Limb (tissue), 2 donors: ENCODE data around the gene SLC66A3.

ENCODE experiments used
- DNase-seq, 2 donors: peaks; one replicate each; pipeline ENCODE4 v3.0.0-alpha.2; 2016; ENCODE audit errors: extremely low spot score in 2 of 2

Gene SLC66A3

GRCh38 chr2:11213975-11214374, 58.7 kb downstream of the SLC66A3 start:
- DNase-seq: no peak

DNA sequence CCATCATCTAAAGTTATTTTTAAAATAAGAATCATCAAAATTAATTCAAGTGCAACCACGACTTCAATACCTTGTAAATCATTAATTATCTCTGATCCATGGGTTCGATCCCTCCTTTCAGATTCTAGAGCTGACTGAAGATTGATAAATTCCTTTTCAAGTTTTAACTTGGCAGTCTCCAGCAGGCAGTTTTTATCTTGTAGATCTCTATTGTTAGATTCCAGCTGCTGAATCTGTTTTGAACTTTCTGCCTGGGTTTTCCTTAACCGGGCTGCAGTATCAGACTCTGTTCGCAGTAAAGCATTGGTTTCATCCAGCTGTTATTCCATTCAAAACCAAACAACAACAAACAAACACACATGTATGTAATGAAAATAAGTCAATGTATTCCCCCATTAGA, 59.5 kb downstream of the SLC66A3 start:
- DNase-seq: no peak

DNA sequence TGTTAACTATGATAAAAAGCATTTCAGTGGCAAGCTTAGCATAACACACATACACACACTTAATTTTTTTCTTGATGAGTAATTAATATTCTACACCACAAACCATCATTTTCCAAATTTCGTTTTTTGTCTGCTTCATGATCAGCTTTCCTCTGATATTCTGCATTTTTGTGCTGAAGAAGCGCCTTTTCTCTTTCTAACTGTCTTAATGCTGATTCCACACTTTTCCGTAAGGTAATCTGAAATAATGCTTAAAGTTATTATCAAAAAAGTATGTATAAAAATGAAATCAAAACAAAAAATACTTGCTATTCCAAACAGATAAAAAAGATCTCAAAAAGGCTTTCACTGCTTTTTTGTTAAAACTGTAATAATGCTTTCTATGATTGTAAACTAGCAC, 60.1 kb downstream of the SLC66A3 start:
- no peak for DNase-seq

GRCh38 chr2:11220445-11220844, 65.2 kb downstream of the SLC66A3 start:
- no peak for DNase-seq

GRCh38 chr2:11222845-11223244, 67.6 kb downstream of the SLC66A3 start:
- DNase-seq: no peak

DNA sequence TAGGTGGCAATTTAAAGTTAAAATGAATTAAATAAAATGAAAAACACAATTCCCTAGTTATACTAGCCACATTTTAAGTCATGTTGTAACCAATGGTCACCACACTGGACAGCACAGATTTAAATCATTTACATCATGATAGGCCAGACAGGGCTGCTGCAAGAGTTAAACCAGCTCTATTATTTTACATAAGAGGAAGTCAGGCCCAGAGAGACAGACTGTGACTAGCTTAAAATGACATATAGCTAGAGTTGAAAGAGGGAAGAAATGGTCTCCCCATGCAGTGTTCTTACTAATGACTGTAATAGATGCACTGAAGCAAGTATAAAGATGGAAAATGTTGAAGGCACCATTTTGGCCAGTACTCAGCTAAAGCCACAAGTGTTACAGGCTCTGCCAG, 69.6 kb downstream of the SLC66A3 start:
- DNase-seq: no peak

DNA sequence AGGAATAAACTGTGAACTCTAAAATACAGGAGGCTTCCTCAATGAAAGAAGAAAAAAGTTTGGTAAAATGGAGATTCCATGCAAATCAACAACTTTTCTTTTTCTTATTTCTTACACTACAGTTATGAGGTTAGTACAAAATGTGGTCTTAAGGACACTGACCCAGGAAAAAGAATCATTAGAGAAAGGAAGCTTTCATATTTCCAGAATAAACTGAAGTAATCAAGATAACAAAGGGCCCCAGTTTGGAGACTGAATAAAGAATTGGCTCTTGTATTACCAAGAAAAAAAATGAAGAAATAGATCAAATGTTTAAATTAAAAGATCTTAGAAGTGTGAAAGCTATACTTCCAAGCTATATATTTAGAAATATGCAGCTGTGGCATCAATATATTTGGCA, 72.3 kb downstream of the SLC66A3 start:
- no peak for DNase-seq
